DMS 273 (cell line): ENCODE results near the gene ATG10.
A peak's percentile ranks its signal among the peaks of the same experiment; 100 is the strongest.

Source experiments
- DNase-seq: peaks from one replicate; lab custom pipeline; 2025; ENCODE audit not compliant: unreplicated experiment; lab: John Stamatoyannopoulos, UW

Gene ATG10

GRCh38 chr5:82160948-82161347 is 189.1 kb downstream of the ATG10 start:
- DNase-seq = no peak

- DNase-seq = no peak
These were observed 190.8 kb downstream of the ATG10 start for GRCh38 chr5:82162573-82162972.

- DNase-seq = no peak
These were observed 191.8 kb downstream of the ATG10 start for GRCh38 chr5:82163452-82164175.

GRCh38 chr5:82164176-82164976 is 192.6 kb downstream of the ATG10 start:
- DNase-seq = peak; percentile 73

GRCh38 chr5:82164977-82165713 is 193.3 kb downstream of the ATG10 start:
- peak; percentile 89 for DNase-seq

- peak; percentile 94 for DNase-seq
These were observed 194.1 kb downstream of the ATG10 start for GRCh38 chr5:82165740-82166530.

- peak; percentile 18 for DNase-seq
These were observed 195.6 kb downstream of the ATG10 start for GRCh38 chr5:82167372-82167935.

- no peak for DNase-seq
These were observed 196.5 kb downstream of the ATG10 start for GRCh38 chr5:82168294-82168693.

GRCh38 chr5:82169892-82170291 is 198.1 kb downstream of the ATG10 start:
- no peak for DNase-seq

- DNase-seq = peak; percentile 78
These were observed 202.5 kb downstream of the ATG10 start for GRCh38 chr5:82174128-82174918.

GRCh38 chr5:82174919-82175219 is 203.0 kb downstream of the ATG10 start:
- DNase-seq = no peak

GRCh38 chr5:82176115-82176814 is 204.4 kb downstream of the ATG10 start:
- DNase-seq = no peak

GRCh38 chr5:82178378-82178777 is 206.6 kb downstream of the ATG10 start:
- DNase-seq = no peak

GRCh38 chr5:82182662-82183061 is 210.8 kb downstream of the ATG10 start:
- DNase-seq = no peak

GRCh38 chr5:82183828-82184227 is 212.0 kb downstream of the ATG10 start:
- DNase-seq = no peak

- no peak for DNase-seq
These were observed 214.0 kb downstream of the ATG10 start for GRCh38 chr5:82185851-82186250.

- DNase-seq = no peak
These were observed 225.7 kb downstream of the ATG10 start for GRCh38 chr5:82197550-82197949.

- no peak for DNase-seq
These were observed 232.7 kb downstream of the ATG10 start for GRCh38 chr5:82204567-82204966.

GRCh38 chr5:82205005-82205404 is 233.2 kb downstream of the ATG10 start:
- DNase-seq = no peak
